CD4-positive, alpha-beta T cell (primary cell): Measurements from ENCODE around the gene PSMD2. TPM values are rescaled to one million over a fixed set of nuclear protein-coding genes. Genes with fewer than 3 reads are reported as not detected.

Experiments
- ATAC-seq: fragments of 200-7000 bp; cut with Tn5 transposase; one replicate; pipeline ENCODE4 v1.10.0; 2022; ENCODE audit warnings: mild to moderate bottlenecking; ENCODE audit not compliant: poor library complexity
- CTCF ChIA-PET: fragments of 350-600 bp; sonication (Branson Sonifier 250); formaldehyde crosslinking; loops from one replicate; lab custom pipeline; 2021; ENCODE audit warnings: antibody characterized with exemption, inconsistent platforms; lab: Charles Lee
- POLR2A ChIA-PET: fragments of 350-600 bp; sonication (Branson Sonifier 250); formaldehyde crosslinking; loops from one replicate; lab custom pipeline; 2021; ENCODE audit warnings: antibody characterized with exemption, inconsistent platforms; lab: Charles Lee
- DNase-seq, 14 experiments: peaks; one replicate each; pipeline ENCODE4 v3.0.0-alpha.2; 2013 to 2020; ENCODE audit warnings: mixed read lengths in 2 of 14
- H3K27ac ChIP-seq, 2 donors: one replicate each; pipeline versions ENCODE4 v1.5.1 to v1.7.0; 2013; ENCODE audit warnings: low read length in 2 of 2, low read depth in 1 of 2, mild to moderate bottlenecking in 1 of 2
- H3K27me3 ChIP-seq, 2 experiments: 1 replicate in 1 of 2; 2 replicates in 1 of 2; pipeline versions ENCODE4 v1.6.1 to v1.7.0; 2013; ENCODE audit warnings: low read length in 2 of 2, control low read depth in 1 of 2, mild to moderate bottlenecking in 1 of 2, moderate library complexity in 1 of 2; ENCODE audit not compliant: insufficient read depth in 2 of 2, control insufficient read depth in 1 of 2
- H3K36me3 ChIP-seq: one replicate; pipeline ENCODE4 v1.6.1; 2013; ENCODE audit warnings: low read length, control low read depth; ENCODE audit not compliant: insufficient read depth
- H3K4me1 ChIP-seq: one replicate; pipeline ENCODE4 v1.6.1; 2013; ENCODE audit warnings: low read length, control low read depth; ENCODE audit not compliant: insufficient read depth
- H3K4me3 ChIP-seq: one replicate; pipeline ENCODE4 v1.5.1; 2013; ENCODE audit warnings: mild to moderate bottlenecking, low read length, moderate library complexity
- H3K9me3 ChIP-seq, 2 experiments: 1 replicate in 1 of 2; 2 replicates in 1 of 2; pipeline versions ENCODE4 v1.6.1 to v1.7.0; 2013; ENCODE audit warnings: low read length in 2 of 2, mild to moderate bottlenecking in 2 of 2, control low read depth in 1 of 2, moderate library complexity in 1 of 2; ENCODE audit not compliant: control insufficient read depth in 1 of 2, insufficient read depth in 1 of 2
- H3K27ac Mint-ChIP-seq: one replicate; pipeline ENCODE4 v1.8.0; 2020; ENCODE audit warnings: mixed read lengths
- H3K27me3 Mint-ChIP-seq: one replicate; pipeline ENCODE4 v1.8.0; 2021; ENCODE audit warnings: mixed read lengths
- H3K36me3 Mint-ChIP-seq: one replicate; pipeline ENCODE4 v1.8.0; 2021; ENCODE audit warnings: low read depth, mixed read lengths
- H3K4me1 Mint-ChIP-seq: one replicate; pipeline ENCODE4 v1.8.0; 2021; ENCODE audit warnings: low read depth, mixed read lengths
- H3K4me3 Mint-ChIP-seq: one replicate; pipeline ENCODE4 v1.8.0; 2020; ENCODE audit warnings: mild to moderate bottlenecking, mixed read lengths
- H3K9me3 Mint-ChIP-seq: one replicate; pipeline ENCODE4 v1.8.0; 2020; ENCODE audit warnings: mixed read lengths
- CTCF ChIP-seq: fragments of 200-600 bp; IDR thresholded peaks from one replicate; pipeline ENCODE4 v1.8.0; 2022; ENCODE audit warnings: antibody characterized with exemption, mild to moderate bottlenecking
- intact Hi-C, 2 experiments: fragments of 100-400 bp; cut with DNase I in 1 of 2; cut with micrococcal nuclease in 1 of 2; formaldehyde crosslinking; loops; one replicate each; pipeline versions ENCODE4 v1.15.1 to v1.9.0; 2023 to 2025; cut with DNase I, micrococcal nuclease
- total RNA-seq, 174 experiments: library from RNA in 2 of 174; stranded (reverse) in 2 of 174; gene quantifications; one replicate each; pipeline ENCODE4 v1.2.3 and lab custom pipeline; 2021 to 2026

PSMD2 gene
- total RNA-seq, 2 experiments from 2014 or later = 159 TPM

GRCh38 chr3:184335291-184335660 is 36.2 kb downstream of the PSMD2 start:
- ChIA-PET CTCF (no interaction called here), POLR2A (no interaction called here)
- Mint-ChIP-seq H3K4me3 (peak overlapping the region; percentile 85), H3K9me3 (no peaks in the 10 kb centered on the region), H3K27ac (peak overlapping the region; percentile 97), H3K36me3 (peaks cover 50% of the 10 kb centered on the region), H3K27me3 (no peaks in the 10 kb centered on the region), H3K4me1 (peaks cover 34% of the 10 kb centered on the region)
- peaks cover 38% of the 10 kb centered on the region for H3K4me1 ChIP-seq
- no peak for DNase-seq
- peak overlapping the region; percentile 88 to 95 for H3K27ac ChIP-seq
- no peaks in the 10 kb centered on the region for H3K27me3 ChIP-seq
- H3K9me3 ChIP-seq = no peaks in the 10 kb centered on the region
- no peak for TF ChIP-seq CTCF
- intact Hi-C loops = loop anchor here in 1 of 2 experiments (1.0 kb wide), 1 partner anchor 21 kb away; the partner anchor contains the start of gene EIF4G1
- H3K36me3 ChIP-seq = peaks cover 48% of the 10 kb centered on the region
- no peak for ATAC-seq
- peak overlapping the region; percentile 64 for H3K4me3 ChIP-seq

GRCh38 chr3:184335661-184336546 is 36.9 kb downstream of the PSMD2 start:
- peaks cover 45% of the 10 kb centered on the region for H3K36me3 ChIP-seq
- ChIA-PET POLR2A (no interaction called here), CTCF (no interaction called here)
- H3K4me3 ChIP-seq = peak overlapping the region; percentile 64
- no peaks in the 10 kb centered on the region for H3K27me3 ChIP-seq
- H3K27ac ChIP-seq = peak overlapping the region; percentile 88 to 95
- H3K27ac Mint-ChIP-seq = peak overlapping the region; percentile 97
- intact Hi-C loops = loop anchor here (1.0 to 2.0 kb wide), 2 partner anchors 22 to 25 kb away; partner anchors contain the start of genes CLCN2 (in 1 of the 2), EIF4G1 (in 1 of the 2) and POLR2H (in 1 of the 2)
- H3K4me1 Mint-ChIP-seq = peaks cover 34% of the 10 kb centered on the region
- DNase-seq (peak; percentile 73 to 94 (median 88)), ATAC-seq (peak; percentile 70)
- H3K36me3 Mint-ChIP-seq = peaks cover 49% of the 10 kb centered on the region
- H3K4me3 Mint-ChIP-seq = peak overlapping the region; percentile 95
- H3K9me3 ChIP-seq = no peaks in the 10 kb centered on the region
- TF ChIP-seq CTCF = no peak
- no peaks in the 10 kb centered on the region for H3K27me3 Mint-ChIP-seq
- peaks cover 38% of the 10 kb centered on the region for H3K4me1 ChIP-seq
- no peaks in the 10 kb centered on the region for H3K9me3 Mint-ChIP-seq

DNA sequence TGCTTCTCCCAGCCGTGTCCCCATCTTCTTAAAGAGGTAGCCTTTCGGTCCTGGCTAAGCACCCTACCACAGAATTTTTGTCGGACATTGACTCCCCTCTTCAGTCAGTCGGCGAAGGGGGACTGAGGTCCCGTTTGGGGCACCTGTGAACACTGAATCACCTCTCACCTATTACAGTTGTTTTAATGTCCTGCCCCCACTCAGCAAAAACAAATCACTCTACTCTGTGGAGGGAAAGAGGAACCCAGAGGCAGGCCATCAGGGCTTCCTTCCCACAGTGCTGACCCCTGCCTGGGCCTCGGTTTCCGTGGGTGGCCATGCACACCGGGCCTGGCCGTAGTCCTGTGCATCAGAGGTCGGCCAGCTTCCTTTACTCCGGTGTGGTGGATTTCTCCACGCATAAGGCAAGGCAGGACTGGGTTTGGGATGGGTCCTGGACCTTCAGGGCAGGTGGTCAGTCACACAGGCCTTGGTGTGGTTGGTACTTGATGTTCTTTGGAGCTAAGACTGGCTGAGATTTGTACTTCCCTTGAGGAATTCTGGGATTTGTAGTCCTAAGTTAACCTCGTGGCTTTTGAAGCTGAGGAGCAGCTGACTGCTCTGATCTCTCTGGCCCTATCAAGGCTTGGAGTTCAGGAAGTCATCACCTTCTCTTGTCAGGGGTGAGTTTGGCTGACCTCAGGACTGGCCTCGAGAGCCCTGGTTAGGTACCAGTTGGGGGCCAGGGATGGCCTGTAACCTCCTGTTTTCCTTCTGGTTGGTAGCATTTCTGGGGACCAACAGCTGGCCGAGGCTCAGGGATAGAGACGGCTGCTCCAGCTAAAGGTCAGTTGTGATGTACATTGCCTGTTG is 37.7 kb downstream of the PSMD2 start:
- H3K27me3 ChIP-seq = no peaks in the 10 kb centered on the region
- ChIA-PET CTCF (no interaction called here), POLR2A (interaction anchor here (1.2 kb wide), 1 partner anchor 22 kb away, joined by 4 read pairs; no protein-coding TSS in a partner anchor)
- H3K27ac ChIP-seq = peak overlapping the region in 1 of 2 donors; percentile 95
- peaks cover 38% of the 10 kb centered on the region for H3K4me1 ChIP-seq
- peak overlapping the region; percentile 95 for H3K4me3 Mint-ChIP-seq
- H3K9me3 ChIP-seq = no peaks in the 10 kb centered on the region
- H3K27me3 Mint-ChIP-seq = no peaks in the 10 kb centered on the region
- DNase-seq (peak in 2 of 14 experiments; percentile 26 to 41), ATAC-seq (no peak)
- TF ChIP-seq CTCF = no peak
- H3K36me3 ChIP-seq = peaks cover 37% of the 10 kb centered on the region
- peak overlapping the region; percentile 64 for H3K4me3 ChIP-seq
- H3K27ac Mint-ChIP-seq = peak overlapping the region; percentile 97
- H3K9me3 Mint-ChIP-seq = no peaks in the 10 kb centered on the region
- peaks cover 43% of the 10 kb centered on the region for H3K36me3 Mint-ChIP-seq
- peaks cover 34% of the 10 kb centered on the region for H3K4me1 Mint-ChIP-seq
- intact Hi-C loops = loop anchor here in 1 of 2 experiments (2.0 kb wide), 1 partner anchor 24 kb away; the partner anchor contains the start of genes CLCN2 and POLR2H
